Activated CD4-positive, alpha-beta T cell treated with anti-CD3 and anti-CD28 coated beads for 1 hour (primary cell): ENCODE data around the gene SEMA7A.

ENCODE experiments used
- DNase-seq: peaks from one replicate; pipeline ENCODE4 v3.0.0-alpha.2; 2020

The SEMA7A gene

GRCh38 chr15:74451861-74452835, 18.4 kb upstream of the SEMA7A start:
- DNase-seq = no peak

GRCh38 chr15:74451322-74451721, 17.6 kb upstream of the SEMA7A start:
- no peak for DNase-seq

GRCh38 chr15:74449643-74450205, 16.0 kb upstream of the SEMA7A start:
- no peak for DNase-seq

- no peak for DNase-seq
Observed at GRCh38 chr15:74449095-74449494, 15.3 kb upstream of the SEMA7A start.

GRCh38 chr15:74445816-74446763, 12.3 kb upstream of the SEMA7A start:
- DNase-seq = no peak

GRCh38 chr15:74444106-74445062, 10.6 kb upstream of the SEMA7A start:
- DNase-seq = no peak

- no peak for DNase-seq
Observed at GRCh38 chr15:74443100-74443909, 9.5 kb upstream of the SEMA7A start.

- no peak for DNase-seq
Observed at GRCh38 chr15:74442604-74443003, 8.8 kb upstream of the SEMA7A start.

GRCh38 chr15:74442063-74442462, 8.3 kb upstream of the SEMA7A start:
- no peak for DNase-seq

GRCh38 chr15:74441248-74441941, 7.6 kb upstream of the SEMA7A start:
- no peak for DNase-seq

- DNase-seq = peak; percentile 67
Observed at GRCh38 chr15:74438721-74439316, 5.1 kb upstream of the SEMA7A start.

- no peak for DNase-seq
Observed at GRCh38 chr15:74438206-74438605, 4.4 kb upstream of the SEMA7A start.

GRCh38 chr15:74434263-74435136, 742 bp upstream of the SEMA7A start:
- no peak for DNase-seq

GRCh38 chr15:74432968-74433591, 678 bp downstream of the SEMA7A start:
- DNase-seq = no peak

- DNase-seq = no peak
Observed at GRCh38 chr15:74432271-74432967, 1.3 kb downstream of the SEMA7A start.

GRCh38 chr15:74431645-74432044, 2.1 kb downstream of the SEMA7A start:
- no peak for DNase-seq

- no peak for DNase-seq
Observed at GRCh38 chr15:74431116-74431515, 2.6 kb downstream of the SEMA7A start.

GRCh38 chr15:74430510-74430951, 3.2 kb downstream of the SEMA7A start:
- DNase-seq = no peak
